ENCODE results near the gene ARL4C.

Gene ARL4C

GRCh38 chr2:234496835-234497593, at the start of gene ARL4C:
TSS of gene ARL4C (minus strand) at chr2:234497081. CDS start at chr2:234496586, 495 bp downstream.
- DNase-seq, result no peak

GRCh38 chr2:234544659-234545611, 48.1 kb upstream of the ARL4C start:
- DNase-seq, result peak; percentile 68

GRCh38 chr2:234542742-234543141, 45.9 kb upstream of the ARL4C start:
- DNase-seq, result no peak

- no peak for DNase-seq
These were observed 41.0 kb upstream of the ARL4C start for GRCh38 chr2:234537929-234538328.

GRCh38 chr2:234536178-234536965, 39.5 kb upstream of the ARL4C start:
- DNase-seq, result peak; percentile 89

- no peak for DNase-seq
These were observed 38.6 kb upstream of the ARL4C start for GRCh38 chr2:234535464-234535863.

GRCh38 chr2:234534515-234534914, 37.6 kb upstream of the ARL4C start:
- no peak for DNase-seq

- DNase-seq, result no peak
These were observed 36.7 kb upstream of the ARL4C start for GRCh38 chr2:234533626-234534025.

GRCh38 chr2:234528410-234529148, 31.7 kb upstream of the ARL4C start:
- DNase-seq, result no peak

GRCh38 chr2:234526711-234527110, 29.8 kb upstream of the ARL4C start:
- no peak for DNase-seq

GRCh38 chr2:234521536-234521935, 24.7 kb upstream of the ARL4C start:
- DNase-seq, result peak; percentile 62

GRCh38 chr2:234518986-234519642, 22.2 kb upstream of the ARL4C start:
- DNase-seq, result no peak

GRCh38 chr2:234517971-234518370, 21.1 kb upstream of the ARL4C start:
- no peak for DNase-seq

- DNase-seq, result no peak
These were observed 18.2 kb upstream of the ARL4C start for GRCh38 chr2:234514873-234515638.

GRCh38 chr2:234514099-234514498, 17.2 kb upstream of the ARL4C start:
- DNase-seq, result no peak

- DNase-seq, result no peak
These were observed 16.2 kb upstream of the ARL4C start for GRCh38 chr2:234512884-234513669.

- DNase-seq, result no peak
These were observed 6.0 kb upstream of the ARL4C start for GRCh38 chr2:234502919-234503285.

- no peak for DNase-seq
These were observed 5.5 kb upstream of the ARL4C start for GRCh38 chr2:234502285-234502918.

- peak; percentile 67 for DNase-seq
These were observed 3.6 kb upstream of the ARL4C start for GRCh38 chr2:234500394-234501006.
